Astrocyte (in vitro differentiated cells and primary cell): ENCODE measurements around the gene ATP5MC2.
"Not testable (repeated sequence)": the region's sequence is repeated elsewhere in the genome, so short reads cannot be mapped to it uniquely, and the experiment has no call there.

ENCODE experiments used
- CTCF ChIP-seq: IDR thresholded peaks from 2 replicates; pipeline ENCODE4 v1.5.1; 2011; ENCODE audit warnings: low read depth, mild to moderate bottlenecking, inconsistent platforms, low read length, moderate library complexity; ENCODE audit not compliant: insufficient read depth
- EZH2 ChIP-seq: IDR thresholded peaks from 2 replicates; pipeline ENCODE4 v1.6.1; 2012; ENCODE audit warnings: mild to moderate bottlenecking, low read length, inconsistent platforms; ENCODE audit not compliant: insufficient read depth

- TF ChIP-seq CTCF, EZH2: not testable (repeated sequence)
Observed at GRCh38 chr12:53635708-53636107, 40.2 kb downstream of the ATP5MC2 start.
